Esophagus muscularis mucosa (tissue), 4 donors: Measurements from ENCODE around the gene PCSK9. TPM values are rescaled to one million over a fixed set of nuclear protein-coding genes. Genes with fewer than 3 reads are reported as not detected.

Experiments used
- DNase-seq: peaks from one replicate; pipeline ENCODE4 v3.0.0-alpha.2; 2017; ENCODE audit errors: extremely low spot score
- H3K27ac ChIP-seq, 4 donors: fragments of 200-600 bp; sonication (generic); replicated peaks in 1 of 4; 1 replicate in 3 of 4; 2 replicates in 1 of 4; pipeline ENCODE4 v1.5.1; 2016 to 2019; ENCODE audit warnings: mild to moderate bottlenecking in 1 of 4
- H3K27me3 ChIP-seq, 4 donors: fragments of 200-600 bp; sonication (generic); one replicate each; pipeline versions ENCODE4 v1.5.1 to v1.6.0; 2016 to 2019
- H3K36me3 ChIP-seq, 4 donors: fragments of 200-600 bp; sonication (generic); one replicate each; pipeline ENCODE4 v1.5.1; 2016 to 2019
- H3K4me1 ChIP-seq, 4 donors: fragments of 200-600 bp; sonication (generic); one replicate each; pipeline ENCODE4 v1.5.1; 2016 to 2019
- H3K4me3 ChIP-seq, 4 donors: fragments of 200-600 bp; sonication (generic); 1 replicate in 2 of 4; 2 replicates in 2 of 4; pipeline ENCODE4 v1.5.1; 2016 to 2019; ENCODE audit warnings: mild to moderate bottlenecking in 4 of 4, moderate library complexity in 1 of 4
- H3K9me3 ChIP-seq, 4 donors: fragments of 200-600 bp; sonication (generic); 1 replicate in 3 of 4; 2 replicates in 1 of 4; pipeline ENCODE4 v1.5.1; 2016 to 2019
- CTCF ChIP-seq, 3 experiments: fragments of 200-600 bp in 2 of 3; fragments of 450-650 bp in 1 of 3; sonication (generic) in 2 of 3; IDR thresholded peaks; one replicate each; pipeline ENCODE4 v1.5.1; 2017 to 2019; ENCODE audit warnings: antibody characterized with exemption in 3 of 3, mild to moderate bottlenecking in 2 of 3, moderate library complexity in 1 of 3
- EP300 ChIP-seq: sonication (generic); formaldehyde crosslinking; IDR thresholded peaks from one replicate; pipeline ENCODE4 v1.6.1; 2017; ENCODE audit warnings: antibody characterized with exemption
- POLR2A ChIP-seq: fragments of 450-650 bp; IDR thresholded peaks from one replicate; pipeline ENCODE4 v1.6.1; 2017; ENCODE audit warnings: antibody characterized with exemption, moderate library complexity, mild to moderate bottlenecking, low read depth
- POLR2AphosphoS5 ChIP-seq, 2 donors: sonication (generic); formaldehyde crosslinking; IDR thresholded peaks; one replicate each; pipeline ENCODE4 v1.6.1; 2017; ENCODE audit warnings: antibody characterized with exemption in 2 of 2
- WGBS: methylation state at CpG from one replicate; pipeline ENCODE4 v1.1.5; 2018; 5-methylcytosine and 5-hydroxymethylcytosine counted together
- intact Hi-C: fragments of 100-400 bp; cut with DNase I; formaldehyde crosslinking; loops from one replicate; pipeline ENCODE4 v1.15.1; 2023
- total RNA-seq, 4 donors: library from RNA; depleted of rRNA; stranded (reverse); fragments of >200 nt; gene quantifications; one replicate each; pipeline versions ENCODE4 v1.1.0 to v1.2.1, GENCODE V29; 2016

The PCSK9 gene
- total RNA-seq, 4 donors from 2014 or later, result 0.17 to 0.29 TPM; not detected in 2

DNA sequence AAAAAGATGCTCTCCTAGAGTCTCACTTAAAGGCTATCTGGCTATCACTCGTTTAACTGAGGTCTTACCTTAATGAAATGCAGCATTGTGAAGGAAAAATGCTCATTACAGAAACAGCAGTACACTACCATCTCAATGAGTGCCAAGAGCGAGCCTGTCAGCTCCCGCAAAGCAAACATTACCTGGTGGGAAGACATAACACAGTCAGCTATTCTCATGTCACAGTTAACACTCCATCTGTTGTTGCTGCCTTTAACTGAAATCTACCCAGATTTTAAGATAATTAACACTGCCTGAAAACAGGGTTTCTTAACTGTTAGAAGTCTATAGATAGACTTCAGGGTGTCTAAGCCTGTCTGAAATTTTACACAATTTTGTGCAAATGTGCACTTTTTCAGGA is 39.1 kb downstream of the PCSK9 start:
- H3K4me1 ChIP-seq, result peaks cover 5 to 19% (median 16%) of the 10 kb centered on the region in 4 donors
- no peak for TF ChIP-seq POLR2AphosphoS5 (IDR thresholded peaks at IDR 0.05)
- no peak for TF ChIP-seq POLR2A
- no peak for TF ChIP-seq CTCF (IDR thresholded peaks at IDR 0.05)
- TF ChIP-seq EP300, result no peak
- no peaks in the 10 kb centered on the region for H3K9me3 ChIP-seq
- peaks cover 58 to 100% (median 82%) of the 10 kb centered on the region in 4 donors for H3K36me3 ChIP-seq
- H3K4me3 ChIP-seq, result no peak overlapping the region
- DNase-seq, result no peak
- no peaks in the 10 kb centered on the region for H3K27me3 ChIP-seq
- H3K27ac ChIP-seq, result no peak overlapping the region
- 88% methylated on average over 3 of the region's 3 CpGs for WGBS
- intact Hi-C loops, result no loop called here

DNA sequence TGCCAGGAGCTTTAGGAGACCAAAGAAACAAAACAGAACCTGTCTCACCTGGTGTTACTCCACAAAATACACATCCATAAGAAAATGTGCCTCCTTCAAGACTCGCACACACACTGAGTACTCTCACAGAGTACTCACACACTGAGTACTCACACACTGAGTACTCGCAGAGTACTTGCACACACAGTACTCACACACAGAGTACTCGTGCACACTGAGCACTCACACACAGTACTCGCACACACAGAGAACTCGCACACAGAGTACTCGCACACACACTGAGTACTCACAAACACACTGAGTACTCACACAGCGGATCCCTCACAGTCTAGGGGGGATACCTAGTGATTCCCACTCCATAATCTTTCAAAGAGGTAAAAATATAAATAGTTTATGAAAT is 40.3 kb downstream of the PCSK9 start:
- no peaks in the 10 kb centered on the region for H3K9me3 ChIP-seq
- no peak overlapping the region for H3K27ac ChIP-seq
- intact Hi-C loops, result no loop called here
- TF ChIP-seq EP300 (no peak), POLR2AphosphoS5 (IDR thresholded peaks at IDR 0.05) (no peak), POLR2A (no peak), CTCF (IDR thresholded peaks at IDR 0.05) (no peak)
- no peaks in the 10 kb centered on the region for H3K27me3 ChIP-seq
- WGBS, result 97% methylated on average over 7 of the region's 7 CpGs
- H3K36me3 ChIP-seq, result peaks cover 58 to 100% (median 82%) of the 10 kb centered on the region in 4 donors
- no peak for DNase-seq
- no peak overlapping the region for H3K4me3 ChIP-seq
- peaks cover 5 to 19% (median 16%) of the 10 kb centered on the region in 4 donors for H3K4me1 ChIP-seq

GRCh38 chr1:55081188-55081904 is 42.0 kb downstream of the PCSK9 start:
- intact Hi-C loops, result no loop called here
- H3K27ac ChIP-seq, result peak overlapping the region; percentile 5 to 35 (median 20)
- no peaks in the 10 kb centered on the region for H3K27me3 ChIP-seq
- 61% methylated on average over 9 of the region's 9 CpGs for WGBS
- TF ChIP-seq POLR2A, result no peak
- TF ChIP-seq EP300, result no peak
- no peak for TF ChIP-seq CTCF (IDR thresholded peaks at IDR 0.05)
- TF ChIP-seq POLR2AphosphoS5 (IDR thresholded peaks at IDR 0.05), result no peak
- H3K4me1 ChIP-seq, result peaks cover 5 to 19% (median 16%) of the 10 kb centered on the region in 4 donors
- DNase-seq, result no peak
- H3K36me3 ChIP-seq, result peaks cover 62 to 100% (median 87%) of the 10 kb centered on the region in 4 donors
- H3K9me3 ChIP-seq, result no peaks in the 10 kb centered on the region
- H3K4me3 ChIP-seq, result no peak overlapping the region

GRCh38 chr1:55081905-55082296 is 42.6 kb downstream of the PCSK9 start:
- intact Hi-C loops, result no loop called here
- no peak for TF ChIP-seq EP300
- TF ChIP-seq POLR2A, result no peak
- no peak for TF ChIP-seq CTCF (IDR thresholded peaks at IDR 0.05)
- no peak for TF ChIP-seq POLR2AphosphoS5 (IDR thresholded peaks at IDR 0.05)
- 35% methylated on average over 2 of the region's 2 CpGs for WGBS
- Histone ChIP-seq H3K4me1 (peaks cover 5 to 19% (median 16%) of the 10 kb centered on the region in 4 donors), H3K36me3 (peaks cover 57 to 100% (median 88%) of the 10 kb centered on the region in 4 donors), H3K9me3 (no peaks in the 10 kb centered on the region), H3K27ac (peak overlapping the region in 2 of 4 donors; percentile 5 to 35), H3K4me3 (no peak overlapping the region), H3K27me3 (no peaks in the 10 kb centered on the region)
- DNase-seq, result no peak
